Stimulated activated CD8-positive, alpha-beta memory T cell treated with anti-CD3 and anti-CD28 coated beads, Interleukin-15, amount 100 ng/mL, for 4 hours (primary cell): ENCODE results near the gene ZFP2.
"Not testable (repeated sequence)": the region's sequence is repeated elsewhere in the genome, so short reads cannot be mapped to it uniquely, and the experiment has no call there.

Experiments
- DNase-seq, 2 donors: peaks; one replicate each; pipeline ENCODE4 v3.0.0-alpha.2; 2020; ENCODE audit warnings: low read depth in 2 of 2

Gene ZFP2

DNA sequence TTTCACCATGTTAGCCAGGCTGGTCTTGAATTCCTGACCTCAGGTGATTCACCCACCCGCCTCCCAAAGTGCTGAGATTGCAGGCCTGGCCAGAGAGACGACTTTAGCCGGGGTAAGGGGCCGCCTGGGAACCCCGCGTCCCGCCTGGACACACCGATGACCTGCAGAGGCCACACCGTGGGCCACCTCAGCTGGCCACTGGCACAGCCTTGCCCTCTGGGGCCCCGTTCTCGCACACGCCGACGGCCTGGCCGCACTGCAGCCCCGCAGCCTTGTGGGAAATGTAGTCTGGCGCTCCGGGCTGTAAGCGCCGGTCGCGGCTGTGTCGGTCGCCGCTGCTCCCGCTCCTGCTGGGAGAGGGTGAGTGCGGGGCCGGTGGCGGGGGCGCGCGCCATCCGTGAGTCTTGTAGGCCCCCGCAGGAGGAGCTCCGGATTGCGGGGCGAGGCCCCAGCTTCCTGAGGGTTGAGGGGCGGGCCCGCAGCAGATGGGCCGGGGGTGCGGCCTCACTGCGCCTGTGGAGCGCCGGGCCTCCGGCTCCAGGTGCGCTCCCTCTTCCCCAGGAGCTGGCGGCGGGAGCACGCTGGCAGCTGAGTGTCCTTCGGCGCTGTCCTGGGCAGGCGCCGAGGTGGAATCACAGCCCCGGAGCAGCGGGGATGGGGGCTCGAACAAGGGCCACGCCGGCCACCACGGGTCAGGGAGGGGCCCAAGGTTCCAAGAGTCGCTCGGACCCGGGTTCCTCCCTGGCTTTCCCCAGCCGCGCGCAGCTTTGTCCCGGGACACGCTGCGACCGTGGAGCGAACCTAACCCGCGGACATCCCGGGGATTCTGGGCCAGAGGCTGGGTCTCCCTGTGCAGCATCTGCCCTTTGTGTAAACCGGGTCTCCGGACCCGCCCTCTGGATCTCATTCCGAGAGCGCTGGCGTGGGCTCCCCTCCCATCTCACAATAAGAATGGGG, at the start of gene ZFP2:
TSS of gene ZFP2 (plus strand) at position 299 of the 957 bp plus-strand sequence. CDS start 35,401 bp downstream, outside the sequence.
- no peak for DNase-seq

DNA sequence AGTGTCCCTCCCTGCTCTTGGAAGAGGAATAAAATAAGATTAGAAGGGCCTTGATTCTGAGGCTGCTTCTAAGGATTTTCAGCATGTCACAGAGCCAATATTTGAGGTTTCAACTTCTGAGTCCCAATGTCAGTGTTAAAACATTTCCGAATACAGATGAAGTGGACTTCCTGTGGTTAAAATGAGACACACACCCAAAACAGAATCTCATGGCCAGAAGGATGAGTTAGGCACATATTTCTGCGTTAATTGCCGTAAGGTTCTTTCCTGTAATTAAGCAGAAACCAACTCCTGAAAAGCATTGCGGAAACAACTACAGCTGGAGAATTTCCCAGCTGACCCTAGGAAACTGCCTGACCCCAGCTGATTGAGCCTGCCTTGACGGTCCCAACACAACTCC, 46.4 kb upstream of the ZFP2 start:
- DNase-seq, result no peak

DNA sequence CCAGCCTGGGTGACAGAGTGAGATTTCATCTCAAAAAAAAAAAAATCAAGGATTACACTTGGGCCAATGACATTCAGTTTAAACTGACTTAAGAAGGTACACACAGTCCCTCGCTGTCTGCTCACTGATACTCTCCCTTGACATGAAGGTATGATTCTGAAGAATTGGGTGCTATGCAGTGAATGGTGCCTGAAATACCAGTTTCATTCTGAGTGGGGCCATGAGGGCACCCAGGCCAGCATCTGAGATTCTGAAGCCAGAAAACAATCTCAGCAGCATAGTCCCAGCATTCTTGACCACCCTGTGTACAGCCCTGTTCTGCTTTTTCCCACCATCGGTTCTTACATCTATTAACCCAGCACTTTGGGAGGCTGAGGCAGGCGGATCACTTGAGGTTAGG, 43.8 kb upstream of the ZFP2 start:
- no peak for DNase-seq

DNA sequence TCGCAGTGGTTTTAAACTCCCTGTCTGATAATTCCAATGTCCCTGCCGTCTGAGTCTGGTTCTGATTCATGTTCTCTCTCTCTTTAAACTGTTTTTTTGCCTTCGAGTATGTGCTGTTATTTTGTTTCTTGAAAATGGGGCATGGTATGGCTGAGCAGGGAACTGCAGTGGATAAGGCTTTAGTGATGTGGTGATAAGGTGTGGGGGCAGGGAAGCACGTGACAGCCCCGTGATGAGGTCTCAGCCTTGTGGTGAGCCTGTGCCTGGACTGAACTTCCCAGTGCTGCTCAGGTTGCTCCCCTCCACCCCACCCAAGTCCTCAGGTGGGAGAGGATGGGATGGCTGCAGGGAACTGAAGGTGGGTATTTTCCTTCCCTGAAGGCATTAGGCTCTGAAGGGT, 41.4 kb upstream of the ZFP2 start:
- no peak for DNase-seq

DNA sequence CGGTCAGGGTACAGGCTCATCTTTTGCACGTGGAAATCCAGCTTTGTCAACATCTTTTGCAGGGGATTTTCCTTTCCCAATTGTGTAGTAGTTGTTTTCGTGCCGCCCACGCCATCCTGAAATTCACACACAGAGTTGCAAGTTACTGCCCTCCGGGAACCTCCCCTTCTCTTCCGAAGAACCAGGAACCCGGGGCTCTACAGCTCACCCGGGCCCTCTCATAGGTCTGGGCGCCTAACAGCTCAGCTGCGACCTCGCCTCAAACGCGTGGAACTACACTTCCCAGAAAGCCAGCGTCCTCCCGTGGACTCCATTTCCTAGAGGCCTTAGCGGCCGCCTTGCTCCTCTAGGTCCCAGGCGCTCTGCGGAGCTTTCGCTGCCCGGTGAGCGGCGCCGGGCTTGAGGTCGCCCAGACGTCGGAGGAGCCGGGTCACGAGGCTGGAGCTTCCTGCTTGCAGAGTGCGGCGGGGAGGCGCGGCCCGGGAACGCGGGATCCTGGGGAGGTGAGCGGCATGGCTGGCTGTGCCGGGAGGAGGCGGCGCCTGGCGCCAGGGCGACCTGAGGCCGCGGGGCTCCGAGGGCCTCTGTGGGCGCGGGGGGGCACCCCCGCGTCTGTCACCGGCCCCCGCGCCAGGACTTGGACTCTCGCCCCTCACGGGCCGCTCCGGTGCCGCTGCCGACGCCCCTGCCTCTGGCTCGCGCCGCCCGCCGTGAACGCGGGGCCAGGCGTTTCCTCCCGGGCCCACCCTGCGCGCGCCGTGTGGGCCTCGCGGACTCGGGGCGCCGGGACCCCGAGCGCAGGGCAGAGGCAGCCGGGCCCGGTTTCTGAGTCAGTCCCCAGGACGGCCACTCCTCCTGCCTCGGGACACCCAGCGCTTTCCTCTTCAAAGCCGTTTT, 35.8 kb upstream of the ZFP2 start, which contains the start of gene ZNF354B:
TSS of gene ZNF354B (plus strand) at position 329 of the 897 bp plus-strand sequence. CDS start 1,095 bp downstream, outside the sequence.
- DNase-seq, result peak; percentile 67 to 73

DNA sequence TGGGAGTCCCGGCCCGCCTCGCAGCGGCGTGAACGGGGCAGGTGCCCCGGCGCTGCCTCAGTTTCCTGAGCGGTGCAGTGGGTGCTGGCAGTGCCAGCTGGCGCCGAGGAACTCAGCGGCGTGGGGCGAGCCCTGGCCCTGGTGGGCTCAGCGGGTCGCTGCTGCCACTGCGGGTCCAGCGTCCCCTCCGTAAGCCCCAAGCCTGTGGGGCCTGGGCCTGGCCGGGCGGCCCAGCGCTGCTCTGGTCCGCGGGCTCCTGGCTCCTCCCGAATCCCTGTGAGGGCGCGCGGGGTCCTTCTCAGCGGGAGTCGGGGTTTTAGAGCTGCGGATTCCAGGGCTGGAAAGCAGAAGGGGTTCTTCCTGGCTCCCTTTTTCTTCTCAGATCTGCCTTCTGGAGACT, 35.1 kb upstream of the ZFP2 start:
- not testable (repeated sequence) for DNase-seq

DNA sequence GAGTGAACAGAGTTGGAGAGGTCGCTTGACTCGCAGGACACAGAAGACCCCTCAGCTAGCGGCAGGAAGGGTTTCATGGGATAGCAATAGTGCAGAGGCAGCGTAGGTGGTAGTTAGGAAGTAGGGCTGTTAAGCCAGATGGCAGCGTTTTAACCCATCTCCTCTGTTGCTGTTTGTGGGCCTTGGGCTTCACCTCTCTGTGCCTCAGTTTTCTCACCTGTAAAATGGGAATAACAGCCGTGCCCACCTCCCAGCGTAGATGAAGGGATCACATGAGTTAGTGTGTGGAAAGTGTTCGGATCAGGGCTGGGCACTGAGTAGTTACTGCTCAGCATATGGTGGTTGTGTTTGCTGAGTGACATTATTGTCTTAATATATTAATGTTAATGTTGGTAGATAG, 34.1 kb upstream of the ZFP2 start:
- no peak for DNase-seq

DNA sequence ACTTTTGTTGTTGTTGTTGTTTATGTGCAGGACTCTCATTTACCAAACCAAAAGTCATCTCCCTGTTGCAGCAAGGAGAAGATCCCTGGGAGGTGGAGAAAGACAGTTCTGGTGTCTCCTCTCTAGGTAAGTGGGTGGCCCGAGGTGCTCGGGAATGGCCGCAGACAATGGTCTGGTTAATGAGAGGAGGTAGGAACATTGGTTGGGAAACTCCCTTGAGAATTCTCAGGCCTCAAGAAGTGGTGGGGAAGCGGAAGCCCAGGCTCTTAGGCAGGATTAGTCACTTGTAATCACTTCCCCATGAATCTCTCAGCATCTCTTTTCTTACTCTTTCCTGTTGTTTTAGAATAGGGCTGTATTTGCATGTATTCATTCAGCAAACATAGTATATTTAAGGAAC, 28.8 kb upstream of the ZFP2 start:
- no peak for DNase-seq

DNA sequence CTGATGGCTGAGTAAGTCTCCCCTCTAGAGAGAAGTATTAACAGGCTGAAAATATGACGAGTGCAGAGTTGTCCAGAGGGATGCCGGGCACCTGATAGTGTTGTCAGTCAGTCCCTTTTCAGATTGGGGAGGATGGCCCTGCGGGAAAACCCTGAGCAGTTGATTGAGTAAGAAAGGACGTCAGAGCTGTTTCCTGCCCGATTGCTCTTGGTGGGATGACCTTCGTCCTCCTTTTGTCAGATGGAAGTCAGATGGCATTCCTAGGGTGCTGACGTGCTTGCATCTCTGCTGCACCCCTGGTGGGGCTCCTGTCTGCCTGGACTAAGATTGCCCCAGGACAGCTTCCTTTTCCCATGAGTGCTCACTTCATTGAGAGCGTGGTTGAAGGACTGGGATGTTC, 26.1 kb upstream of the ZFP2 start:
- no peak for DNase-seq

DNA sequence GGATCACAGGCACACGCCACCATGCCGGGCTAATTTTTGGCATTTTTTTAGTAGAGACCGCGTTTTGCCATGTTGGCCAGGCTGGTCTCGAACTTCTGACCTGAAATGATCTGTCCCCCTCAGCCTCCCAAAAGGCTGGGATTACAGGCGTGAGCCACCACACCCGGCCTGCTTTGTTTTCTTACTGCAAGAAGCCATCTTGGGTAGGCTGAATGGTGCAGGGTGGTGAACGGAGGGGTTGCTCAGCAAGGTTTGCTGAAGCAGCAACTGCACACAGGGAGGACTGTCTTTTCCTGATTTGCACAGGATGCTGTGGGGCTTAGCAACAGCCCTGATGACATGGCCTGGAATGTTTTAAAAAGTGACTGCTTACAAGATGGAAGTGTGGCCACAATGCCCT, 25.3 kb upstream of the ZFP2 start:
- no peak for DNase-seq

DNA sequence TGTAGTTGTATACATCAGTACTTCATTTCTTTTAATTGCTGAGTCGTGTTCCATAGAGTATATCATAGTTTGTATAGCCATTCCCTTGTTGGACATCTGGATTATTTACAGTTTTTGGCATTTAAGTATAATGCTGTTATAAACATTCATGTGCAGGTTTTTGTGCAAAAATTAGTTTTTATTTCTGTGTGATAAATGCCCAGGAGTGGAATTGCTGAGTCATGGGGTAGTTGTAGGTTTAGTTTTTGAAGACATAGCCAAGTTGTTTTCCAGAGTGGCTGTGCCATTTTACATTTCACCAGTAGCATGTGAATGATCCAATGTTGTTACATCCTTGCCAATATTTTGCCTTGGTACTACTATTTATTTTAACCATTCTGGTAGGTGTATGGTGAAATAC, 23.4 kb upstream of the ZFP2 start:
- no peak for DNase-seq

DNA sequence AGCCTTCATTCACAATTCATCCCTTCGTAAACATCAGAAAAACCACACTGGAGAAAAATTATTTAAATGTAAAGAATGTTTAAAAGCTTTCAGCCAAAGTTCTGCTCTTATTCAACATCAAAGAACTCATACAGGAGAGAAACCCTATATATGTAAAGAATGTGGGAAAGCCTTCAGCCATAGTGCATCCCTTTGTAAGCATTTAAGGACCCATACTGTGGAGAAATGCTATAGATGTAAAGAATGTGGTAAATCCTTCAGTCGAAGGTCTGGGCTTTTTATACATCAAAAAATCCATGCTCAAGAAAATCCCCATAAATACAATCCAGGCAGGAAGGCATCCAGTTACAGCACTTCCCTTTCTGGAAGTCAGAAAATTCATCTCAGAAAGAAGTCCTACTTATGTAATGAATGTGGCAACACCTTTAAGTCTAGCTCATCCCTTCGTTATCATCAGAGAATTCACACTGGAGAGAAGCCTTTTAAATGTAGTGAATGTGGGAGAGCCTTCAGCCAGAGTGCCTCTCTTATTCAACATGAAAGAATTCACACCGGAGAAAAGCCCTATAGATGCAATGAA, 12.5 kb upstream of the ZFP2 start:
- DNase-seq, result not testable (repeated sequence)

DNA sequence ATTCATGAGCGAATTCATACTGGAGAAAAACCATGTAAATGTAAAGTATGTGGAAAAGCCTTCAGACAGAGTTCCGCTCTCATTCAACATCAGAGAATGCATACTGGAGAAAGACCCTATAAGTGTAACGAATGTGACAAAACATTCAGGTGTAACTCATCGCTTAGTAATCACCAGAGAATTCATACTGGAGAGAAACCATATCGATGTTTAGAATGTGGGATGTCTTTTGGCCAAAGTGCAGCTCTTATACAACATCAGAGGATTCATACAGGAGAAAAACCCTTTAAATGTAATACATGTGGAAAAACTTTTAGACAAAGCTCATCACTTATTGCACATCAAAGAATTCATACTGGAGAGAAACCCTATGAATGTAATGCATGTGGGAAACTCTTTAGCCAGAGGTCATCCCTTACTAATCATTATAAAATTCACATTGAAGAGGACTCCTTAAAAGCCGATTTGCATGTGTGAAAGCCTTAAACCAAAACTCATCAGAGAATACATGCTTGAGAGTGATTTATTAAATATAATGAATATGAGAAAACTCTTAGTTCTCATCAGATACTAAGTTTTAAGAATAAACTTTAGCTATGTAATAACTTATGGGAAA, 11.8 kb upstream of the ZFP2 start:
- DNase-seq, result no peak

DNA sequence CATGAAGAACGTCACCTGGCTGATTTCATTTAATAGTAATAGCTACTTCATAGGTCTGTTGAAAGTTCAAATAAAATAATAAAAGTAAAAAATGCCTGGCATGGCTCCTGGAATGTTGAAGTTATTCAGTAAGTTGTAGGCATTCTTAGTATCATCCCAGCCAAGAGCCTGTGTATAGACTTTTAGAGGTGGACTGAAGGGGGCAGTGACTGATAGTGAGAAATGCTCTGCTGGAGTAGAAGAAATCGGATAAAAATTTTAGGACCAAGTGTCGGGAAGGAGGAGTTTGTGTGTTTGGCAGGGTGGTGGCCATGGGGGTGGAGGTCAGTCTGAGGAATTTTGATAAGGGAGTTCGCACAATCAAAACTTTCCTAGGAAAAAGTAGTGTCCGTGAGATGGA, 3.6 kb downstream of the ZFP2 start:
- DNase-seq, result no peak

DNA sequence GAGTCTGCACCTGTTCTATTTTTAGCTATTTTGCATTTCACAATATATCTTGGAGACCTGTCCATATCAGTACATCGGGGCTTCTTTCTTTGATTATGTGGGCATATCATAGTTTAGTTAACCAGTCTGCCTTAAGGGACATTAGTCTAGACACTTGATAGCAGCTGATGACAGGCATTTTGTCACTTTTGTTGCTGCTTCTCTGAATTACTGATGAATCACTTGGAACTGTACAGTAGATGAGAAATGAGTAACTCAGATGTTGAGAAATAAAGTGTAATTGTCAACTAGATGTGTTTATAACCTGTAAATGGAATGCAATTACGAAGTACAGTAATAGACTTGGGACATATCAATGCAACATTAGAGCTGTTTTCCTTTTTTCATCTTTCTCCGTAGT, 7.1 kb downstream of the ZFP2 start:
- no peak for DNase-seq

DNA sequence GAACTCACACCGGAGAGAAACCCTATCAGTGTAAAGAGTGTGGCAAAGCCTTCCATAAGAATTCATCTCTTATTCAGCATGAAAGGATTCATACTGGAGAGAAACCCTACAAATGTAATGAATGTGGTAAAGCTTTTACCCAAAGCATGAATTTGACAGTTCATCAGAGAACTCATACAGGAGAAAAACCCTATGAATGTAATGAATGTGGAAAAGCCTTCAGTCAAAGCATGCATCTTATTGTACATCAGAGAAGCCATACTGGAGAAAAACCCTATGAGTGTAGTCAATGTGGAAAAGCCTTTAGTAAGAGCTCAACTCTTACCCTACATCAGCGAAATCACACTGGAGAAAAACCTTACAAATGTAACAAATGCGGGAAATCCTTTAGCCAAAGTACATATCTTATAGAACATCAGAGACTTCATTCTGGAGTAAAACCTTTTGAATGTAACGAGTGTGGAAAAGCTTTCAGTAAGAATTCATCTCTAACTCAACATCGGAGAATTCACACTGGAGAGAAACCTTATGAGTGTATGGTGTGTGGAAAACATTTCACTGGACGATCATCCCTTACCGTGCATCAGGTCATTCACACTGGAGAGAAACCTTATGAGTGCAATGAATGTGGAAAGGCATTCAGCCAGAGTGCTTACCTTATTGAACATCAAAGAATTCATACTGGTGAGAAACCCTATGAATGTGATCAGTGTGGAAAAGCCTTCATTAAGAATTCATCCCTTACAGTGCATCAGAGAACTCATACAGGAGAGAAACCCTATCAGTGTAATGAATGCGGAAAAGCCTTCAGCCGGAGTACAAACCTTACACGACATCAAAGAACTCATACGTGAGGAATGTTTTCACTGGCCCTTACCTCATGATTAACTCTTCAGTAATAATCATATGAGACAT, 36.4 kb downstream of the ZFP2 start:
- DNase-seq, result no peak

DNA sequence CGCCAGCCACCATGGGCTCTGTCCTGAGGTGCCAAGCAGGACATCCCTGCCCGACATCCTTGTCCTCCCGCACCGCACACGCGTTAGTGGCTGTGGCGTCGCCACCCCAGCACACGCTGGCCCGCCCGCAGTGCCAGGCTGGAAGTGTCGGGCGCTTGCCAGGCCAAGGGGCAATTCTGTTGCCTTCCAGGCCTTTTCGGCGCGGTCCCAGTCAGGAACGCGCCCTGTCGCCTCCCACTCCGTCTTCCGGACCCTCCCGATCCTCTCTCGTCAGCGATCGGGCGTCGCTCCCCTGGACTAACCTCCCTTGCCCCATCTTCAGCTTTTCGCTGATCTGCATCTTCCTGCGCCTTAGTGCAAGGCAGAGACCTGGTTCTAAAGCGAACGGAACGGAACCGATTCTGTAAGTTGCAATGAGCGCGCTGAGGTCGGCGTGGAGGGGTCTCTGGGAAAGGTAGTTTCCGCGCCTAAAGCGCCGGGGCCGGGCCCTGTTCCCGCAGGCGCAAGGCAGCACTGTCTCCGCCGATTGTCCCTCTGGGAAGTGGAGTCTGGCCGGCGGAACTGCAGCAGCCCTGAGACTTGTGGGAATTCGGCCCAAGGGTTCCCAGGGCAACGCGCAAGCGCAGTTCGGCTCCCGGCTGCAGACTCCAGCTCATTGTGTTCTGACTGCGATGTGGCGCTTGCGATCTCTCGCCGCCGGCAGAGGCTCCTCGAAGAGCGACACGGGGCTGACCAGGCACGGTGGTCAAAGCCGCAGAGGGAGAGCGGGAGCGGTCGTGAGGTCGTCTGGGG, 45.1 kb downstream of the ZFP2 start, which contains the start of gene ZNF454:
TSS of gene ZNF454 (plus strand) at position 630 of the 792 bp plus-strand sequence. CDS start 1,594 bp downstream, outside the sequence.
- no peak for DNase-seq

DNA sequence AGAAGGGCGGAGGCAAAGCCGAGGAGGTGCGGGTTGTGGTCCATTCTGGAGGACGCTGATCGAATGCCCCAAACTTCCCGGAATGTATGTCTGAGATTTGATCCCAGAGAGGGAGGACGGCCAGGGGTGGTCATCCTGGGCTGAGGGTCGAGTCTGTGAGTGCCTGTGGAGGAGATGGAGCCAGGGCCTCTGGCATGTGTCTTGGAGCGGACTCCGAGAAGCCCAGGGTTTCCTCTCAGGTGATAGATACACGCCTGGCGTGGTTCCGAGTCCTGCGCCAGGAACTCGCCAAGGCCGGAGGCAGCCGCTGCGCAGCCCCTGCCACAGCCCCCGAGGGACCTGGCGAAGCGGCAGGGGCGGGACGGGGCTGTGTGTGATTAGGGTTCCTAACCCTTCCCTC, 45.6 kb downstream of the ZFP2 start:
- no peak for DNase-seq

DNA sequence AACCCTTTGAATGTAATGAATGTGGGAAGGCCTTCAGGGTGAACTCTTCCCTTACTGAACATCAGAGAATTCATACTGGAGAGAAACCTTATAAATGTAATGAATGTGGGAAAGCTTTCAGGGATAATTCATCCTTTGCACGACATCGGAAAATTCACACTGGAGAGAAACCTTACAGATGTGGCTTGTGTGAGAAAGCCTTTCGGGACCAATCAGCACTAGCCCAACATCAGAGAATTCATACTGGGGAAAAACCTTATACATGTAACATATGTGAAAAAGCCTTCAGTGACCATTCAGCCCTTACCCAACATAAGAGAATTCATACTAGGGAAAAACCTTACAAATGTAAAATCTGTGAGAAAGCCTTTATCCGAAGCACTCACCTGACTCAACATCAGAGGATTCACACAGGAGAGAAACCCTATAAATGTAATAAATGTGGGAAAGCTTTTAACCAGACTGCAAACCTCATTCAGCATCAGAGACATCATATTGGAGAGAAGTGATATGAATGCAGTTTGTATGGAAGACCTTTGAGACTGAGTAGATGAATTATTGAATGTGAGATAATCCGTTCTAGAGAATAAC, 69.8 kb downstream of the ZFP2 start:
- no peak for DNase-seq
